ENCODE results near the gene TSTD1.

- TF ChIP-seq CTCF (IDR thresholded peaks at IDR 0.05) = no peak
- TF ChIP-seq POLR2A (IDR thresholded peaks at IDR 0.05) = no peak
Measured at GRCh38 chr1:161077426-161077825, 38.7 kb upstream of the TSTD1 start.
